ENCODE results near the gene WFDC10A.
"Not testable (repeated sequence)": the region's sequence is repeated elsewhere in the genome, so short reads cannot be mapped to it uniquely, and the experiment has no call there.

WFDC10A gene

GRCh38 chr20:45649312-45649863 lies 19.8 kb downstream of the WFDC10A start:
- no peak for DNase-seq (ENCODE audit: low read depth)

DNA sequence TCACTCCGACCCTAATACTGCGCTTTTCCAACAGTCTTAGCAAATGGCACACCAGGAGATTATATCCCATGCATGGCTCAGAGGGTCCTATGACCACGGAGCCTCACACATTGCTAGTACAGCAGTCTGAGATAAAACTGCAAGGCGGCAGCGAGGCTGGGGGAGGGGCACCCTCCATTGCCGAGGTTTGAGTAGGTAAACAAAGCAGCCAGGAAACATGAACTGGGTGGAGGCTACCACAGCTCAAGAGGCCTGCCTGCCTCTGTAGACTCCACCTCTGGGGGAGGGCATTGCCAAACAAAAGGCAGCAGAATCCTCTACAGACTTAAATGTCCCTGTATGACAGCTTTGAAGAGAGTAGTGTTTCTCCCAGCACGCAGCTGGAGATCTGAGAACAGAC lies 22.2 kb downstream of the WFDC10A start:
- DNase-seq (ENCODE audit: low read depth): not testable (repeated sequence)

- DNase-seq (ENCODE audit: low read depth): not testable (repeated sequence)
Observed at GRCh38 chr20:45657038-45657437, 27.5 kb downstream of the WFDC10A start.

- DNase-seq (ENCODE audit: low read depth): no peak
Observed at GRCh38 chr20:45670139-45670538, 40.6 kb downstream of the WFDC10A start, which contains the start of gene WFDC11. Gene WFDC11, minus strand, starts transcription at chr20:45670239. Its CDS starts 19,639 bp downstream, at chr20:45650600.

DNA sequence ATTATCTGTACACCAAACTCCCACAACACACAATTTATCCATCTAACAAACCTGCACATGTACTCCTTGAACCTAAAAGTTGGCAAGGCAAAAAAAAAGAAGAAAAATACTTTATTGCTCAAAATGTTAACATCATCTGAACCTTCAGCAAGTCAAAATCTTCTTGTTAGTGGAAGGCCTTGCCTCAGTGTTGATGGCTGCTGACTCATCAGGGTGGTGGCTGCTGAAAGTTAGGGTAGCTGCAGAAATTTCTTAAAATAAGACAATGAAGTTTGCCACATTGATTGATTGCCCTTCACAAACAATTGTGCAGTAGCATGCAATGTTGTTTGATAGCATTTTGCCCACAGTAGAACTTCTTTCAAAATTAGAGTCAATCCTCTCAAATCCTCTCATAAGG lies 43.2 kb downstream of the WFDC10A start:
- DNase-seq (ENCODE audit: low read depth): no peak

DNA sequence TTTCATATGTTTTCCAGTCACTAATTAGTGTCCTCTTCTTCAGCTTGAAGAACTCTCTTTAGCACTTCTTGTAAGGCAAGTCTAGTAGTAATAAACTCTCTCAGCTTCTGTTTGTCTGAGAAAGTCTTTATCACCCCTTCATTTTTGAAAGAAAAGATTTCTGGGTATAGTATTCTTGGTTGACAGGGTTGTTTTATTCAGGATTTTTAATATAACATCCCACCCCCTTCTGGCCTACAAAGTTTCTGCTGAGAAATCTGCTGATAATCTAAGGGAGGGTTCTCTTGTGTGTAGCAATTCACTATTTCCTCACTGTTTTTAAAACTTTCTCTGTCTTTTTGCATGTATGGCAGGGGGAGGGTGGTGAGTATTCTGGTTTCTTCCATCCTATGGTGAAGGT lies 50.1 kb downstream of the WFDC10A start:
- no peak for DNase-seq (ENCODE audit: low read depth)
